AG04449 (cell line): ENCODE data around the gene NUP93.
A peak's percentile ranks its signal among the peaks of the same experiment; 100 is the strongest.

Experiments
- CTCF ChIA-PET: fragments of 350-600 bp; formaldehyde crosslinking; extraction: SDS; loops from one replicate; lab custom pipeline; 2021; ENCODE audit warnings: antibody characterized with exemption; lab: Yijun Ruan, JAX
- POLR2A ChIA-PET: fragments of 400-600, 350-600 bp; formaldehyde crosslinking; extraction: SDS; loops from one replicate; lab custom pipeline; 2020; ENCODE audit warnings: antibody characterized with exemption, inconsistent platforms; lab: Yijun Ruan, JAX
- DNase-seq: peaks from one replicate; pipeline ENCODE4 v3.0.0-alpha.2; 2010; ENCODE audit warnings: low read depth, low spot score
- H3K4me3 ChIP-seq: 2 replicates; pipeline ENCODE4 v1.5.1; 2011; ENCODE audit warnings: low read depth, mild to moderate bottlenecking, control low read depth, low read length
- TF ChIP-seq, protein P1 (sequence below): IDR thresholded peaks from one replicate; pipeline ENCODE4 v1.5.1; 2011; ENCODE audit warnings: mild to moderate bottlenecking, moderate library complexity, low read length, control low read depth, inconsistent platforms; ENCODE audit not compliant: insufficient read depth; ENCODE audit errors: missing control alignments

The NUP93 gene

GRCh38 chr16:56742030-56742984 lies 12.4 kb downstream of the NUP93 start:
- CTCF ChIA-PET: interaction anchor here (1.0 to 1.7 kb wide), 3 partner anchors 34 to 99 kb away, joined by 3 read pairs; no protein-coding TSS in a partner anchor

DNA sequence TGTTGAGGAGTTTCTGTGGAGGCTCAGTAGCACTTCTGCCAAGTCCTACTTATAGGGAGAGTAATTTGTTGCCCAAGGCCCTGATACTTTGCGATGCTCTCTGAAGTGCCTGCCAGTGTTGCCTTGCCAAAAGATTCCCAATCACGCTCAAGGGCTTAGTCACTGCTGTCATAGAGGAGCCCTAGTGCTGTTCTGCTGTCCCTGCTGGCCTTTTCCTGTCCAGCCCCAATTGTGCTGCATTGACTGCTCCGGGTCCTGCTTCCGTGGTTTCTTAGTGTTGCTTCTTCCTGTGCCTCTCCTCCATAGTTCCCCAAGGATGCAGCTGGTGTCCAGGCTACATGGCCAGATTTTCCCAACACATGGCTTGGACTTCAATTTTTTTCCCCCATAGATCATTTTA lies 13.9 kb downstream of the NUP93 start:
- ChIA-PET POLR2A (interaction anchor here (0.6 kb wide), 1 partner anchor 14 kb away, joined by 4 read pairs; no protein-coding TSS in a partner anchor), CTCF (interaction anchor here (0.7 to 1.7 kb wide), 3 partner anchors 23 to 50 kb away, joined by 3 read pairs; no protein-coding TSS in a partner anchor)
- DNase-seq: no peak
- H3K4me3 ChIP-seq: no peak overlapping the region
- TF ChIP-seq, protein P1, sequence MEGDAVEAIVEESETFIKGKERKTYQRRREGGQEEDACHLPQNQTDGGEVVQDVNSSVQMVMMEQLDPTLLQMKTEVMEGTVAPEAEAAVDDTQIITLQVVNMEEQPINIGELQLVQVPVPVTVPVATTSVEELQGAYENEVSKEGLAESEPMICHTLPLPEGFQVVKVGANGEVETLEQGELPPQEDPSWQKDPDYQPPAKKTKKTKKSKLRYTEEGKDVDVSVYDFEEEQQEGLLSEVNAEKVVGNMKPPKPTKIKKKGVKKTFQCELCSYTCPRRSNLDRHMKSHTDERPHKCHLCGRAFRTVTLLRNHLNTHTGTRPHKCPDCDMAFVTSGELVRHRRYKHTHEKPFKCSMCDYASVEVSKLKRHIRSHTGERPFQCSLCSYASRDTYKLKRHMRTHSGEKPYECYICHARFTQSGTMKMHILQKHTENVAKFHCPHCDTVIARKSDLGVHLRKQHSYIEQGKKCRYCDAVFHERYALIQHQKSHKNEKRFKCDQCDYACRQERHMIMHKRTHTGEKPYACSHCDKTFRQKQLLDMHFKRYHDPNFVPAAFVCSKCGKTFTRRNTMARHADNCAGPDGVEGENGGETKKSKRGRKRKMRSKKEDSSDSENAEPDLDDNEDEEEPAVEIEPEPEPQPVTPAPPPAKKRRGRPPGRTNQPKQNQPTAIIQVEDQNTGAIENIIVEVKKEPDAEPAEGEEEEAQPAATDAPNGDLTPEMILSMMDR: peak; percentile 2

More at GRCh38 chr16:56742030-56742984, 12.4 kb downstream of the NUP93 start:
- POLR2A ChIA-PET: interaction anchor here (0.5 kb wide), 1 partner anchor 189 kb away, joined by 3 read pairs; no protein-coding TSS in a partner anchor
- TF ChIP-seq, protein P1: no peak
- DNase-seq: peak; percentile 57
- peak overlapping the region; percentile 37 for H3K4me3 ChIP-seq

GRCh38 chr16:56744996-56745640 lies 15.2 kb downstream of the NUP93 start:
- no peak overlapping the region for H3K4me3 ChIP-seq
- ChIA-PET POLR2A (no interaction called here), CTCF (no interaction called here)
- TF ChIP-seq, protein P1: no peak
- DNase-seq: no peak

DNA sequence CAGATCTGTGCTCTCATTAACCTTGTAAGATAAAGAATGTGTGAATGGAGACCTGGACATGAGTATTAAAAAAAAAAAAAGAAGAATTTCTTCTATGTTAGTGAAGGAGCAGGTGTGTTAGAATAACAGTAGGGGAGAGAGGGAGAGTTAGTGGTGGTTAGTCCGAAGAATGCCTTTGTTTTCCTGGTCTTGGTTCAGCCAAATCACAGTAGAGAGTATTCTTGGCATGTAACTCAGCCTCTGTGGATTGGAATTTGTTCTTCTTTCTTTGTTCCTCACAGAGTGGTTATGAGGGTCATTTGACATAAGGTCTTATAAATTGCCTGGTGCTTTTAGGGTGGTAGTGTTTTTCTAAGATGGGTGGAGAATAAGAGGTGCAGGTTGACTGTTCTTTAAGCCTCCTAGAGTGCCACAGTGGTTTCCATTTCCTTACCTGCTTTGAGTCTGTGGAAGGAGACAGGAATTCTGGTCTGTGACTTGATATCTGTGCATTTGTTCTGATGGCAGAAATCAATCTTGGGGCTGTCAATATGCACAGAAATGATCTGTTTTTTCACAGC lies 17.6 kb downstream of the NUP93 start:
- POLR2A ChIA-PET: no interaction called here
- no peak overlapping the region for H3K4me3 ChIP-seq
- TF ChIP-seq, protein P1: no peak
- CTCF ChIA-PET: interaction anchor here (0.7 to 1.1 kb wide), 2 partner anchors 10 to 47 kb away, joined by 3 read pairs; no protein-coding TSS in a partner anchor
- DNase-seq: no peak

DNA sequence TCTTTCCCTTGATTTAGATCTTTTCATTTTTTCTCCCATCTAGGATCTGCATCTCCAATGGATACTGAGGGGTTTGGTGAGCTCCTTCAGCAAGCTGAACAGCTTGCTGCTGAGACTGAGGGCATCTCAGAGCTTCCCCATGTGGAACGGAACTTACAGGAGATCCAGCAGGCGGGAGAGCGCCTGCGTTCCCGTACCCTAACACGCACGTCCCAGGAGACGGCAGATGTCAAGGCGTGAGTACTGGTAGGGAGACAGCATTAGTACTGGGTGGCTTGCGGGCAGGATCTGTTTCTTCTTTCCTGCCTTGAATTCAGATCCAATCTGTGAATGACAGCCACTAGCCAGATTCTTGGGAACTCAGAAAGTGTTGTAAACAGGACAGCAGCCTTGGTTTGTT lies 18.3 kb downstream of the NUP93 start:
- DNase-seq: no peak
- ChIA-PET POLR2A (no interaction called here), CTCF (interaction anchor here (0.7 to 1.1 kb wide), 2 partner anchors 11 to 46 kb away, joined by 3 read pairs; no protein-coding TSS in a partner anchor)
- H3K4me3 ChIP-seq: no peak overlapping the region
- TF ChIP-seq, protein P1: no peak

DNA sequence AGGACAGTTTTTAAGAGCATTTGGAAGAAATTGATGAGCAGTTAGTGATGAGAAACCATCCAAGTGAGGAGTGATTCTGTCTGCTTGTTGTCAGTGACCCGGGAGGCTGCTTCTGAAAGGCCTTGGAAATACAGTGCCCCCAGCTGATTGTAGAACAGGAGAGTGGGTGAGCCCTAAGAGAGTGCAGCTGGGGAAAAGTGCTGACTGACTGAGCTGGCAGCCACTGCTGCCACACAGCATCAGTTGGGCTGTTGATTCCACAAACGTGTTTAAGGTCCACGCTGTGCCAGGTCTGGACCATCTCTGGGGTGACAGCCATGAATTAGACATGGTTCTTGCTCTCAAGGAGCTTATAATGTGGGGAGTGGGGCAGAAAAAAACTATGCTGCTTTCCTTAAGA lies 18.9 kb downstream of the NUP93 start:
- CTCF ChIA-PET: no interaction called here
- POLR2A ChIA-PET: no interaction called here
- no peak overlapping the region for H3K4me3 ChIP-seq
- TF ChIP-seq, protein P1: no peak
- DNase-seq: no peak
